Erythroblast (primary cell): Measurements from ENCODE around the gene ATP8B1.

Source experiments
- DNase-seq, 2 experiments: peaks; one replicate each; lab custom pipeline; 2025; lab: John Stamatoyannopoulos, UW
- GATA1 ChIP-seq: IDR thresholded peaks from 2 replicates; pipeline ENCODE4 v1.6.1; 2011; ENCODE audit warnings: low read depth, mild to moderate bottlenecking, control low read depth, low read length, moderate library complexity
- POLR2A ChIP-seq: IDR thresholded peaks from 2 replicates; pipeline ENCODE4 v1.6.1; 2011; ENCODE audit warnings: mild to moderate bottlenecking, low read length

ATP8B1 gene

DNA sequence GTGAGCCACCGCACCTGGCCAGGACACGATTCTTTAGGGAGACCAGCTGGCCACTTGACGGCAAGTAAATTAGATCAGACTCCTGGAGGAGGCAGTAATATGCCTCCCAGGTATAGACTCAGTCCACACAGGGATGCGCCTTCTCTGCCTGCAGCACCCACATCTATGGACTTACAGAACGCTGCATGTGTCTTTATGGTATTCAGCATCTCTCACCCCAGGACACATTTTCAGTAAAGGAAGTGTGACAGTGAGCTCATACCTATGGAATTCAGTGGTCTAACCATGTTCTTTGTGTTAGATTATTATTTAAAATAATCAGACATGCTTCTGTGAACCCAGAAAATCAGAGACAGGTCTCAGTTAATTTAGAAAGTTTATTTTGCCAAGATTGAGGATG is 175.6 kb downstream of the ATP8B1 start:
- TF ChIP-seq POLR2A (no peak), GATA1 (no peak)
- DNase-seq, result no peak

GRCh38 chr18:57624988-57625387 is 178.1 kb downstream of the ATP8B1 start:
- no peak for TF ChIP-seq GATA1
- TF ChIP-seq POLR2A, result no peak
- no peak for DNase-seq

DNA sequence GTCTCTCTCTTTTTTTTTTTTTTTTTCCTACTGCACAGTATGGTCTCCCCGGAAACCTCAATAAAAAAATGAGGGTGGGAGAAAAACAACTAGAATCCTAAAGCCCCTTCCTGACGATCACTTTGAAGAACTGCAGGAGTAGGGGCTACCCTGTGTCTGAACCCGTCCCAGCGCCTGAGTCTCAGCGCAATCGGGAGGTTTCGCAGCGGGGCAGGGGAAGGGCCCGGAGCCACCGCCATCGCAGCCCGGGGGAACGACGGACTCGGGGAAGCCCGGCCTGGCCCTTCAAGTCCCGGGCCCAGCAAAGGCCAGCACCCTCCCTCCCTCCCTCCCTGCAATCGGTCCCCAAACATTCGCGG is 181.9 kb downstream of the ATP8B1 start:
- peak; percentile 72 to 84 for DNase-seq
- TF ChIP-seq GATA1 (no peak), POLR2A (no peak)

- DNase-seq, result no peak
- no peak for TF ChIP-seq GATA1
- no peak for TF ChIP-seq POLR2A
These were observed 183.2 kb downstream of the ATP8B1 start for GRCh38 chr18:57619876-57620275.

DNA sequence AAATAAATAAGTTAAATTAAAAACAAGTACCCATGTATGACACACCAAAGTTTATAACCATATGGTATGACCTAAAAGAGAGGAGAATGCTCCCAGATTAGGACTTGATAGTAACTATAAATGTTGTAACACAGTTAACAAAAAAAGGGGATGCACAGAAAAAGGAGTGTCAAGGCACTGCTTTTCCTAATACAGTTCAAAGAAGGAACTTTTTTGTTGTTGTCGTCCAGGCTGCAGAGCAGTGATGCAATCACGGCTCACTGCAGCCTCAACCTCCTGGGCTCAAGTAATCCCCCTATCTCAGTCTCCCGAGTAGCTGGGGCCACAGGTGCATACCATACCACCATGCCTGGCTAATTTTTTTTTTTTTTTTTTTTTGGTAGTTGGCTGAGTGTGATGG is 184.2 kb downstream of the ATP8B1 start:
- DNase-seq, result no peak

GRCh38 chr18:57603871-57604270 is 199.2 kb downstream of the ATP8B1 start:
- TF ChIP-seq GATA1, result no peak
- no peak for TF ChIP-seq POLR2A
- peak; percentile 74 to 90 for DNase-seq

More for the DNA sequence above, 184.2 kb downstream of the ATP8B1 start:
- TF ChIP-seq GATA1 (no peak), POLR2A (no peak)
